OCI-LY3 (cell line): ENCODE results near the gene MAP4K3.
"Not testable (repeated sequence)": the region's sequence is repeated elsewhere in the genome, so short reads cannot be mapped to it uniquely, and the experiment has no call there.

ENCODE experiments used
- H2AFZ ChIP-seq: fragments of 200-600, 300-600 bp; shearing (Covaris generic); 2 replicates; pipeline ENCODE4 v1.6.0; 2014; ENCODE audit warnings: antibody characterized with exemption, low read depth, low read length
- H3K27ac ChIP-seq: fragments of 200-600, 300-600 bp; sonication (generic); 2 replicates; pipeline ENCODE4 v1.5.1; 2014; ENCODE audit warnings: mild to moderate bottlenecking, low read length, moderate library complexity, mixed read lengths
- H3K27me3 ChIP-seq: fragments of 200-600, 300-600 bp; sonication (generic); 2 replicates; pipeline ENCODE4 v1.6.1; 2014; ENCODE audit warnings: low read depth, low read length, mixed read lengths
- H3K36me3 ChIP-seq: fragments of 200-600, 300-600 bp; sonication (generic); replicated peaks from 2 replicates; pipeline ENCODE3; 2014; ENCODE audit warnings: low read depth, low read length, mixed read lengths
- H3K4me1 ChIP-seq: fragments of 300-600, 200-600 bp; sonication (generic); 2 replicates; pipeline ENCODE4 v1.6.1; 2014; ENCODE audit warnings: low read length, mixed read lengths
- H3K4me2 ChIP-seq: fragments of 200-600, 300-600 bp; sonication (generic); 2 replicates; pipeline ENCODE4 v1.6.1; 2014; ENCODE audit warnings: low read length, mixed read lengths
- H3K4me3 ChIP-seq: fragments of 300-600, 200-600 bp; sonication (generic); 2 replicates; pipeline ENCODE4 v1.5.1; 2014; ENCODE audit warnings: antibody characterized with exemption, mild to moderate bottlenecking, low read length, moderate library complexity
- H3K79me2 ChIP-seq: fragments of 300-600, 200-600 bp; shearing (Covaris generic); 2 replicates; pipeline ENCODE4 v1.6.1; 2014; ENCODE audit warnings: mild to moderate bottlenecking, low read length, mixed read lengths
- H3K9ac ChIP-seq: fragments of 300-600, 200-600 bp; shearing (Covaris generic); 2 replicates; pipeline ENCODE4 v1.6.0; 2014; ENCODE audit warnings: mild to moderate bottlenecking, low read length, moderate library complexity
- H3K9me3 ChIP-seq: fragments of 200-600, 300-600 bp; shearing (Covaris generic); 2 replicates; pipeline ENCODE4 v1.6.1; 2014; ENCODE audit warnings: low read length, mixed read lengths; ENCODE audit not compliant: insufficient read depth
- H4K20me1 ChIP-seq: fragments of 200-600, 300-600 bp; sonication (generic); 2 replicates; pipeline ENCODE4 v1.6.1; 2016; ENCODE audit warnings: low read length, mixed read lengths; ENCODE audit not compliant: insufficient read depth
- EZH2phosphoT487 ChIP-seq: fragments of 200-600 bp; shearing (Covaris generic); IDR thresholded peaks from 2 replicates; pipeline ENCODE4 v1.6.1; 2018; ENCODE audit warnings: antibody characterized with exemption, mixed run types, low read depth
- TF ChIP-seq, protein P1 (sequence below): fragments of 200-600, 300-600 bp; sonication (generic); IDR thresholded peaks from 2 replicates; pipeline ENCODE4 v1.5.1; 2014; ENCODE audit warnings: antibody characterized with exemption, low read length, low read depth

Gene MAP4K3

DNA sequence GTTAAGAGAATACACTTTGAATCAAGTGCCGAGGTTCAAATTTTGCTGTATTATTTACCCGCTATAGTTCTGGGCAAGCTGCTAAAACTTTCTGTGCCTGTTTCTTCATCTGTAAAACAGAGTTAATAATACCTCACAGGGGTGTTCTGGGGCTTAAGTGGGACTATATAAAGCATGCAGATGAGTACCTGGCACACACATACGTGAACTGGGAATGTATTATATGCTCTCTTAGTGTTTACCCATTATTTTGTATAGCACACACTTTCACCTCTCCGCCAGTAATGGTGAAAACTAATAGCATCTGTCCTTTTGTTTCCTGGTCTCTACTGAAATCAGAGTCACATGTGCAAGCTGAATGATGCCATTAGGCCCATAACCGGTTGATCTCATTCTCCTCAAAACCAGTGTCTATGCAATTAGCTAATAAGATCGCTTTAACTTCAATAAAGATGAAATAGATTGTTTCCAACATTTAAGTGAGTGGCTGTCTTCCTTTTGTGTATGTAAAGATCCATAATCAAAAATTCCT, 189.5 kb downstream of the MAP4K3 start:
- Histone ChIP-seq H2AFZ (no peak overlapping the region), H3K9ac (no peak overlapping the region), H3K4me2 (no peak overlapping the region), H3K4me3 (no peak overlapping the region), H3K36me3 (peaks cover 16% of the 10 kb centered on the region), H3K9me3 (no peaks in the 10 kb centered on the region), H3K27ac (no peak overlapping the region), H3K79me2 (no peaks in the 10 kb centered on the region), H3K4me1 (no peaks in the 10 kb centered on the region), H4K20me1 (no peaks in the 10 kb centered on the region), H3K27me3 (no peaks in the 10 kb centered on the region)
- TF ChIP-seq EZH2phosphoT487, result no peak
- TF ChIP-seq, protein P1, sequence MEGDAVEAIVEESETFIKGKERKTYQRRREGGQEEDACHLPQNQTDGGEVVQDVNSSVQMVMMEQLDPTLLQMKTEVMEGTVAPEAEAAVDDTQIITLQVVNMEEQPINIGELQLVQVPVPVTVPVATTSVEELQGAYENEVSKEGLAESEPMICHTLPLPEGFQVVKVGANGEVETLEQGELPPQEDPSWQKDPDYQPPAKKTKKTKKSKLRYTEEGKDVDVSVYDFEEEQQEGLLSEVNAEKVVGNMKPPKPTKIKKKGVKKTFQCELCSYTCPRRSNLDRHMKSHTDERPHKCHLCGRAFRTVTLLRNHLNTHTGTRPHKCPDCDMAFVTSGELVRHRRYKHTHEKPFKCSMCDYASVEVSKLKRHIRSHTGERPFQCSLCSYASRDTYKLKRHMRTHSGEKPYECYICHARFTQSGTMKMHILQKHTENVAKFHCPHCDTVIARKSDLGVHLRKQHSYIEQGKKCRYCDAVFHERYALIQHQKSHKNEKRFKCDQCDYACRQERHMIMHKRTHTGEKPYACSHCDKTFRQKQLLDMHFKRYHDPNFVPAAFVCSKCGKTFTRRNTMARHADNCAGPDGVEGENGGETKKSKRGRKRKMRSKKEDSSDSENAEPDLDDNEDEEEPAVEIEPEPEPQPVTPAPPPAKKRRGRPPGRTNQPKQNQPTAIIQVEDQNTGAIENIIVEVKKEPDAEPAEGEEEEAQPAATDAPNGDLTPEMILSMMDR, result no peak

DNA sequence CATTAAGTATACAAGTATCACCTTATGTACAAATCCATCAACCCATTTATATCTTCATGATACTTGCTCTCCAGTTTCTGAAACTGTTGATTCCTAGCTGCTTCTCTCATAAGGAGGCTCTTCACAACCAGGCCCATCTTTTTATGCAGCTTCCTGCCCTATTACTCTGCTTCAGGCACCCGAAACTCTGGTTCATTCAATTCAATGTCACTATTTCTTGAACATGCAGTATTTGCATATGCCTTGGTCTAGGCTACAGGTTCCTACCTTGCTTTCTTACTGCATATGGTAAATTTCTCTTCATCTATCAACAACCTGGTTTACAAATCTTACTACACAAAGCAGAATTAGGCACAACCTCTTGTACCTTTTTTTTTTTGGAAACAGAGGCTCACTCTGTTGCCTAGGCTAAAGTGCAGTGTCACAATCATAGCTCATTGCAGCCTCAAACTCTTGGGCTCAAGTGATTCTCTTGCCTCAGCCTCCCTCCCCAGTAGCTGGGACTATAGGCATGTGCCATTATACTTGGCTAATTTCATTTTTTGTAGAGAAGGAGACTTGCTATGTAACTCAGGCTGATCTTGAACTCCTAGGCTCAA, 190.6 kb downstream of the MAP4K3 start:
- Histone ChIP-seq H3K4me3 (no peak overlapping the region), H3K4me2 (no peak overlapping the region)

DNA sequence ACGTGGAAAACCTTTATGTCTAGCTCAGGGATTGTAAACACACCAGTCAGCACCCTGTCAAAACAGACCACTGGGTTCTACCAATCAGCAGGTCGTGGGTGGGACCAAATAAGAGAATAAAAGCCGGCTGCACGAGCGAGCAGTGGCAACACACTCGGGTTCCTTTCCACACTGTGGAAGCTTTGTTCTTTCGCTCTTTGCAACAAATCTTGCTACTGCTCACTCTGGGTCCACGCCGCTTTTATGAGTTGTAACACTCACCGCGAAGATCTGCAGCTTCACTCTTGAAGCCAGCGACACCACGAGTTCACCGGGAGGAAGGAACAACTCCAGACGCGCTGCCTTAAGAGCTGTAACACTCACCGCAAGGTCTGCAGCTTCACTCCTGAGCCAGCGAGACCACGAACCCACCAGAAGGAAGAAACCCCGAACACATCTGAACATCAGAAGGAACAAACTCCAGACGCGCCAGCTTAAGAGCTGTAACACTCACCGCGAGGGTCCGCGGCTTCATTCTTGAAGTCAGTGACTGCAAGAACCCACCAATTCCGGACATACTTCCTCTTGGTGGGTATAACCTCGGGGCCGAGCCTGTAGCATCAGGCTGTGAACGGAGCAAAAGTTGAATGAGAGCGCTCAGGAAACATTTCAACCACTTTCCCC, 192.0 kb downstream of the MAP4K3 start:
- not testable (repeated sequence) for H3K4me1 ChIP-seq, H4K20me1 ChIP-seq, H3K4me2 ChIP-seq, H3K4me3 ChIP-seq, H3K9me3 ChIP-seq, H2AFZ ChIP-seq, H3K36me3 ChIP-seq, H3K27ac ChIP-seq, H3K27me3 ChIP-seq, H3K9ac ChIP-seq, H3K79me2 ChIP-seq

More for the DNA sequence above, 190.6 kb downstream of the MAP4K3 start:
- H3K36me3 ChIP-seq, result peaks cover 9% of the 10 kb centered on the region
- H4K20me1 ChIP-seq, result no peaks in the 10 kb centered on the region
- H3K9me3 ChIP-seq, result no peaks in the 10 kb centered on the region
- H3K79me2 ChIP-seq, result no peaks in the 10 kb centered on the region
- no peaks in the 10 kb centered on the region for H3K27me3 ChIP-seq
- H3K27ac ChIP-seq, result no peak overlapping the region
- no peak overlapping the region for H2AFZ ChIP-seq
- H3K9ac ChIP-seq, result no peak overlapping the region
- no peaks in the 10 kb centered on the region for H3K4me1 ChIP-seq
- TF ChIP-seq, protein P1, result no peak
- TF ChIP-seq EZH2phosphoT487, result no peak

DNA sequence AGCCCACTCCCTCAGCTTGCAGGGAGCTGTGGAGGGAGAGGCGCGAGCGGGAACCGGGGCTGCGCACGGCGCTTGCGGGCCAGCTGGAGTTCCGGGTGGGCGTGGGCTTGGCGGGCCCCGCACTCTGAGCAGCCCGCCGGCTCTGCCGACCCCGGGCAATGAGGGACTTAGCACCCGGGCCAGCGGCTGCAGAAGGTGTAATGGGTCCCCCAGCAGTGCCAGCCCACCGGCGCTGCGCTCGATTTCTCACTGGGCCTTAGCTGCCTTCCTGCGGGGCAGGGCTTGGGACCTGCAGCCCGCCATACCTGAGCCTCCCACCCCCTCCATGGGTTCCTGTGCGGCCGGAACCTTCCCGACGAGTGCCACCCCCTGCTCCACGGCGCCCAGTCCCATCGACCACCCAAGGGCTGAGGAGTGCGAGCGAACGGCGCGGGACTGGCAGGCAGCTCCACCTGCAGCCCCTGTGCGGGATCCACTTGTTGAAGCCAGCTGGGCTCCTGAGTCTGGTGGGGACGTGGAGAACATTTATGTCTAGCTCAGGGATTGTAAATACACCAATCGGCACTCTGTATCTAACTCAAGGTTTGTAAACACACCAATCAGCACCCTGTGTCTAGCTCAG, 192.7 kb downstream of the MAP4K3 start:
- H3K9me3 ChIP-seq, H3K27ac ChIP-seq, H3K4me3 ChIP-seq, H3K4me2 ChIP-seq, H4K20me1 ChIP-seq, H3K36me3 ChIP-seq, H3K27me3 ChIP-seq, H3K4me1 ChIP-seq, H2AFZ ChIP-seq, H3K79me2 ChIP-seq, H3K9ac ChIP-seq: not testable (repeated sequence)

DNA sequence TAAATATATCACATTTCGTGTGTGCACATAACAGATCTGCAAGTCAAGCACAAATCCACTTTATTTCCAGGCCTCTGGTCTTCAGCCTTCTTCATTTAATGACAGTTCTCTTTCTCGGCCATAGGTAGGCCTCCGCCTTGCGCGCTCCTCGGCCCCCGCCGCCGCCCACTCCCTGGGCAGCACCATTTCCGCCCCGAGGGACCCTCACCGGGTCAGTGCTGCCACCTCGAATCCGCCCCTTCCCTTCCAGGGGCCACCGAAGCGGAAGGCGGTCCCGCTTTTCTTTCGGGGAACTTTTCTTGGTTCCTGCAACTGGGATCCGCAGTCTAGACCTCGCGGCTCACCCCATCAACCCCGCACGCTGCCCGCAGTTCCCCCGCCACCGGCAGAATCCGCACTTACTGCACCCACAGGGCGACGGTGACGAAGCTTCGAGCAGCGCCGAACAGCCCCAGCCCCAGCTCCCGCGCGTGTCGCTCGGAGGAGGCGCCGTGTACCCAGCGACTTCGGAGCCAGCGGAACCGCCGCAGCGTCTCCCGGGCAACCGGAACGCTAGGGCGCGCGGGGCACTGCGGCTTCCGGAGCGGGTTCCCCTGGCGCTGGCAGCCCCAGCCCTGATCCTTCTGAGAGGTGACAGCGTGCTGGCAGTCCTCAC, 193.5 kb downstream of the MAP4K3 start, which contains the start of gene CDKL4:
TSS of gene CDKL4 (minus strand) at position 502 of the 655 bp plus-strand sequence.
- Histone ChIP-seq H3K9me3 (no peaks in the 10 kb centered on the region), H3K9ac (no peak within 1 kb of the TSS), H3K4me3 (no peak within 1 kb of the TSS), H2AFZ (no peak within 1 kb of the TSS), H3K27me3 (no peaks in the 10 kb centered on the region), H4K20me1 (no peaks in the 10 kb centered on the region), H3K4me1 (no peaks in the 10 kb centered on the region), H3K36me3 (no peaks in the 10 kb centered on the region), H3K27ac (no peak within 1 kb of the TSS), H3K79me2 (no peaks in the 10 kb centered on the region), H3K4me2 (no peak within 1 kb of the TSS)
- TF ChIP-seq, protein P1, result no peak
- no peak for TF ChIP-seq EZH2phosphoT487
